GM13977 (cell line): ENCODE data around the gene SYNE1.

Source experiments
- DNase-seq: peaks from one replicate; pipeline ENCODE4 v3.0.0; 2012; ENCODE audit warnings: low spot score
- in situ Hi-C: fragments of 300-500 bp; cut with MboI; formaldehyde crosslinking; loops from one replicate; pipeline ENCODE4 v1.12.0; 2022; ENCODE audit warnings: low sequenced_read_pairs, low pct_unique_long_range_greater_than_20kb, mixed read lengths, inconsistent platforms; ENCODE audit not compliant: unreplicated experiment
- TF ChIP-seq, protein P1 (sequence below): IDR thresholded peaks from 2 replicates; pipeline ENCODE4 v1.5.1; 2012; ENCODE audit warnings: mild to moderate bottlenecking, control low read depth; ENCODE audit not compliant: insufficient read depth; ENCODE audit errors: extremely low read depth, missing control alignments

Gene SYNE1

DNA sequence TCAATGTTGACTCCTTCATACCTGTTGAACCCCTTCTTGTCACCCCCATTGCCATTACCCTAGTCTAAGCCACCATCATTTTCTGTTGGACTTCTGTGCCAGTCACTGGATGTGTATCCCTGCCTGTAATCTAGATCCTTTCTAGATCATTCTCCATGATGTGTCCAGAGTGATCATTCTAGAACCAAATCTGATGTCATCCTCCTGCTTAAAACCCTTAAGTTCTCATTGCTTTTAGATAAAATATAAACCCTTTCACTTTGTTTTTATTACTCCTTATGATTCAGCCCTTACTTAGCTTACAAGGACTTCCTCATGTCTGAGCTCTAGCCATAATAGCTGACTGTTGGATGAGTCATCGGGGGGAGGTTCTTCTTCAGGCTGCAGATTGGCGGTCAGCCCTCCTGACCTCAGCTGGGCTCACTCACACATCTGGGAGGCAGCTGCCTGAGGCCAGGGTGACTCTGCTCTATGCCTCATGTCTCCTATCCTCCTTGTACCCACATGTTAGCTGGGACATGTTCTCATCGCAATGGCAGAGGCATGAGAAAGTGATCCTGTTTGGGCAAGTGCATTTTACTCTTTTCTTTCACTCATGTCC lies 542.1 kb downstream of the SYNE1 start:
- in situ Hi-C loops: no loop called here
- no peak for DNase-seq

DNA sequence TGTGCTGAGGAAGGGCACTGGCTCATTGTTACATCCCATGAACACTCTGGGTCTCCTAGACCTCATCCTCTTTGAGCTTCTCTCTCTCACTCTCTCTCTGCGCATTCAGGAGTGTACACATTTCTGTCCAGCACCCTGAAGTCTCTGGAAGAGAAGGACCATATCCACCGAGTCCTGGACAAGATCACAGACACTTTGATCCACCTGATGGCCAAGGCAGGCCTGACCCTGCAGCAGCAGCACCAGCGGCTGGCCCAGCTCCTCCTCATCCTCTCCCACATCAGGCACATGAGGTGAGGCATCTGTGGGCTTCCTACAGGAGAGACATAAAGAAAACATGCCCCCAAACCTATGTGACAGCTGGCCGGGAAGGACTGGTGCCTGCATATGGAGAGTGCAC lies 542.9 kb downstream of the SYNE1 start:
- TF ChIP-seq, protein P1, sequence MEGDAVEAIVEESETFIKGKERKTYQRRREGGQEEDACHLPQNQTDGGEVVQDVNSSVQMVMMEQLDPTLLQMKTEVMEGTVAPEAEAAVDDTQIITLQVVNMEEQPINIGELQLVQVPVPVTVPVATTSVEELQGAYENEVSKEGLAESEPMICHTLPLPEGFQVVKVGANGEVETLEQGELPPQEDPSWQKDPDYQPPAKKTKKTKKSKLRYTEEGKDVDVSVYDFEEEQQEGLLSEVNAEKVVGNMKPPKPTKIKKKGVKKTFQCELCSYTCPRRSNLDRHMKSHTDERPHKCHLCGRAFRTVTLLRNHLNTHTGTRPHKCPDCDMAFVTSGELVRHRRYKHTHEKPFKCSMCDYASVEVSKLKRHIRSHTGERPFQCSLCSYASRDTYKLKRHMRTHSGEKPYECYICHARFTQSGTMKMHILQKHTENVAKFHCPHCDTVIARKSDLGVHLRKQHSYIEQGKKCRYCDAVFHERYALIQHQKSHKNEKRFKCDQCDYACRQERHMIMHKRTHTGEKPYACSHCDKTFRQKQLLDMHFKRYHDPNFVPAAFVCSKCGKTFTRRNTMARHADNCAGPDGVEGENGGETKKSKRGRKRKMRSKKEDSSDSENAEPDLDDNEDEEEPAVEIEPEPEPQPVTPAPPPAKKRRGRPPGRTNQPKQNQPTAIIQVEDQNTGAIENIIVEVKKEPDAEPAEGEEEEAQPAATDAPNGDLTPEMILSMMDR: no peak
- DNase-seq: no peak
- in situ Hi-C loops: no loop called here

More for the DNA sequence above, 542.1 kb downstream of the SYNE1 start:
- TF ChIP-seq, protein P1: no peak

DNA sequence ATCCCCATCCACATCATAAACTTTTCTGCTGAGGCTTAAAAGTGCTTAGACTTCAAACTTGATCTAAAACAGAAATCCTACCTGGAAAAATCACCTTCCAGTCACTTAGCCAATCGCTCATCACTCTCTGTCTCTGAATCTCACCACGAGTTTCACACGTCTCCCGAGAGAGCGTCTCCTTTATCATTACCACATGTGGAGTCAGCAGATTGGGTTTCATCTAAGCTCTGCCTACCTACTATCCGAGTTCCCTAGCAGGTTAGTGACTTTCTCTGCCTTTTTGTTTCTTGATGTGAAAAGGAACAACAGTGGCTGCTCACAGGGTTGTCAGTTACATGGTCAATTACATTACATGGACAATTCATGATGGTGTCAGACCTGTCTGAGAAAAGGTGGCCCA lies 543.5 kb downstream of the SYNE1 start:
- TF ChIP-seq, protein P1: no peak
- in situ Hi-C loops: no loop called here
- no peak for DNase-seq

DNA sequence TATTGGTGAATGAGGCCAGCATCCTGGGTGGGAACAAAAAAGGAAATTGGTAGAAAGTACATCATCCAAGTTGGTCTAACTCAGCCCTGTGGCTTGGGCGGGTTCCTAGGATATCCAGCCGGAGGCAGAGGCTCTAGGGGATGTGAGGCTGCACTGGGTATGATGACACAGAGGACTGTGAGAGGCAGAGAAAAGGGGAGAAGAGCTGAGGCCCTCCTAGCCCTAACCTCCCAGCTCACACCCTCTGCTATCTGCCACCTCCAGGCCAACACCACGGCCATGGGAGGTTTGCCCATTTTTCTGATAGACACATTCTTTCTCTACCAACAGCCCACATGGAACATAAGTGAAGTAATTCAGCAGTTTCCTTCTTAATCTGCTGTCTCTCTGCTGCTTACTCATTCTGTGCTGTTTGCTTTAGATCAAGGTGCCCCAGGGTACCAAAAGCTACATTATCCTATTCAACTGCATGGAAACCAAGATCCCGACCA lies 545.3 kb downstream of the SYNE1 start:
- TF ChIP-seq, protein P1: no peak
- in situ Hi-C loops: no loop called here
- DNase-seq: no peak

DNA sequence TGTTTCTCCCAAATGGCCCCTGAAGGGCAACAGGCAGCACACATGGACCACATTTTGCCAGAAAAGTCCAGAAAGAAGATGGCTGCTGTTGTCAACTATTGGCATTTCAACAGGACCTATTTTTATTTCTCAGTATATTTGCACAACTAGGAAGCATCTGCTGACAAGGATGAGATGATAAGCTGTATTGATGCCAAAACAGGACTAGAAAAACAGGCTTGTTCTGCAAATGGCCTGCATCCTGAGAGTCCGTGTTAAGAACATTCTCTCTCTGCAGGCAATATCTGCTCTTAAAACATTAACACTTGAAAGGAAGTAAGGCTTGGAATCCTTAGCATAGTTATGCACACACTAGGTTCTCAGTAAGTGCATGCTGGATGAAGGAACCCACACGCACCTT lies 546.0 kb downstream of the SYNE1 start:
- TF ChIP-seq, protein P1: no peak
- in situ Hi-C loops: no loop called here
- no peak for DNase-seq

DNA sequence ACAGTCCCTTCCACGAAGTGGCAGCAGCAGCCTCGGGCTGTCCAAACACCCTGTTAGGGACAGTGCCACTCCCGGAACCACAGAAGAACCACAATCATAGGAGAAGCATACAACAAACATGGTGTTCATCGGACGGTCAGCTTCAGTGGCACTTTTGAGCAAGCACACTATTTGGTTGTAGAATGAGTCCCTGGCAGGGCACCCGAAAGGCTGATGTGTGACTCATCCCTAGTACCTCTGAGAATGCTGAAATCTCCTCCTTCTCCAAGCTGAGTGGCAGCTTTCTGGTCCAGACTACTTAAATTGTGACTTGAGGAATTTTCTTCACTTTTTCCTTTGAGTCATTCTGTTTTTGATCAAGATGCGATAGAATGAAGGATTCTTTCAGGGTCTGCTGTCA lies 547.2 kb downstream of the SYNE1 start:
- DNase-seq: no peak
- TF ChIP-seq, protein P1: no peak
- in situ Hi-C loops: no loop called here
